HT-29 (cell line): Measurements from ENCODE around the gene SLC2A5. TPM values are rescaled to one million over a fixed set of nuclear protein-coding genes. Genes with fewer than 3 reads are reported as not detected.
"Not testable (repeated sequence)": the region's sequence is repeated elsewhere in the genome, so short reads cannot be mapped to it uniquely, and the experiment has no call there.

Experiments
- DNase-seq: peaks from one replicate; pipeline ENCODE4 v3.0.0-alpha.2; 2015; ENCODE audit warnings: low spot score
- total RNA-seq: library from RNA; depleted of rRNA; stranded (reverse); fragments of >200 nt; shearing (Covaris generic); gene quantifications from 2 replicates; pipeline ENCODE4 v1.2.3, GENCODE V29; 2014

The SLC2A5 gene
- total RNA-seq, 1 experiment from 2014 or later, result not detected

- no peak for DNase-seq
These were observed 59.7 kb downstream of the SLC2A5 start for GRCh38 chr1:9009438-9010370.

- DNase-seq, result no peak
These were observed 61.2 kb downstream of the SLC2A5 start for GRCh38 chr1:9008236-9008635.

GRCh38 chr1:9006956-9007615, 62.3 kb downstream of the SLC2A5 start:
- DNase-seq, result no peak

GRCh38 chr1:9005395-9005708, 64.1 kb downstream of the SLC2A5 start:
- no peak for DNase-seq

GRCh38 chr1:9004700-9005394, 64.6 kb downstream of the SLC2A5 start:
- peak; percentile 86 for DNase-seq

GRCh38 chr1:9004031-9004699, 65.3 kb downstream of the SLC2A5 start:
- DNase-seq, result no peak

- not testable (repeated sequence) for DNase-seq
These were observed 67.2 kb downstream of the SLC2A5 start for GRCh38 chr1:9002215-9002560.

GRCh38 chr1:9001534-9002214, 67.8 kb downstream of the SLC2A5 start:
- DNase-seq, result peak; percentile 73

- DNase-seq, result not testable (repeated sequence)
These were observed 75.3 kb downstream of the SLC2A5 start for GRCh38 chr1:8993962-8994675.

GRCh38 chr1:8992936-8993687, 76.3 kb downstream of the SLC2A5 start:
- no peak for DNase-seq

GRCh38 chr1:8989821-8990220, 79.6 kb downstream of the SLC2A5 start:
- no peak for DNase-seq

- DNase-seq, result no peak
These were observed 80.4 kb downstream of the SLC2A5 start for GRCh38 chr1:8989061-8989460.

- DNase-seq, result no peak
These were observed 80.8 kb downstream of the SLC2A5 start for GRCh38 chr1:8988618-8988967.

- DNase-seq, result peak; percentile 55
These were observed 81.4 kb downstream of the SLC2A5 start for GRCh38 chr1:8987881-8988617.

- no peak for DNase-seq
These were observed 82.6 kb downstream of the SLC2A5 start for GRCh38 chr1:8986814-8987190.

- peak; percentile 53 for DNase-seq
These were observed 83.3 kb downstream of the SLC2A5 start for GRCh38 chr1:8985915-8986813.
